H1 (cell line): Measurements from ENCODE around the gene GRID1. TPM values are rescaled to one million over a fixed set of nuclear protein-coding genes. Genes with fewer than 3 reads are reported as not detected.

ENCODE experiments used
- CTCF ChIA-PET: fragments of 300-600 bp; sonication (Branson Sonifier 250); formaldehyde crosslinking; loops from one replicate; lab custom pipeline; 2021; ENCODE audit not compliant: partially characterized antibody; lab: Charles Lee
- POLR2A ChIA-PET: fragments of 300-600 bp; sonication (Branson Sonifier 250); formaldehyde crosslinking; loops from one replicate; lab custom pipeline; 2021; ENCODE audit warnings: inconsistent platforms; ENCODE audit not compliant: partially characterized antibody; lab: Charles Lee
- DNase-seq, 2 experiments: peaks; one replicate each; pipeline versions ENCODE4 v3.0.0 to v3.0.0-alpha.2; 2010 to 2022; ENCODE audit warnings: low spot score in 2 of 2, low read depth in 1 of 2, mixed read lengths in 1 of 2
- FAIRE-seq: peaks from 2 replicates; lab custom pipeline; 2011; peaks lifted over from hg19 to GRCh38; lab: Jason Lieb, UNC
- H2AFZ ChIP-seq: 2 replicates; pipeline ENCODE4 v1.8.1; 2012; ENCODE audit warnings: low read length, inconsistent platforms
- H2AK5ac ChIP-seq: 2 replicates; pipeline ENCODE4 v1.6.1; 2013; ENCODE audit warnings: low read depth, low read length
- H2BK120ac ChIP-seq: replicated peaks from 2 replicates; pipeline ENCODE3; 2013; ENCODE audit warnings: low read depth, low read length, inconsistent platforms
- H2BK12ac ChIP-seq: 2 replicates; pipeline ENCODE4 v1.6.1; 2013; ENCODE audit warnings: low read depth, low read length
- H2BK15ac ChIP-seq: 2 replicates; pipeline ENCODE4 v1.6.1; 2013; ENCODE audit warnings: low read length
- H2BK20ac ChIP-seq: 2 replicates; pipeline ENCODE4 v1.6.1; 2013; ENCODE audit warnings: low read length
- H2BK5ac ChIP-seq: 2 replicates; pipeline ENCODE4 v1.6.1; 2013; ENCODE audit warnings: low read depth, low read length
- H3K14ac ChIP-seq: 2 replicates; pipeline ENCODE4 v1.6.1; 2013; ENCODE audit warnings: inconsistent platforms; ENCODE audit not compliant: insufficient read length
- H3K18ac ChIP-seq: 2 replicates; pipeline ENCODE4 v1.6.1; 2013; ENCODE audit warnings: low read length; ENCODE audit errors: extremely low read depth
- H3K23ac ChIP-seq: 2 replicates; pipeline ENCODE4 v1.6.1; 2013; ENCODE audit warnings: inconsistent platforms; ENCODE audit not compliant: insufficient read length
- H3K23me2 ChIP-seq: 2 replicates; pipeline ENCODE4 v1.6.1; 2013; ENCODE audit warnings: low read depth, low read length
- H3K27ac ChIP-seq: 2 replicates; pipeline ENCODE4 v1.6.1; 2011; ENCODE audit warnings: low read depth, low read length, inconsistent platforms
- H3K27me3 ChIP-seq, 4 experiments: replicated peaks in 1 of 4; 1 replicate in 1 of 4; 2 replicates in 3 of 4; pipeline versions ENCODE4 v1.6.1 to v1.8.1; 2011 to 2013; ENCODE audit warnings: low read length in 3 of 4, mild to moderate bottlenecking in 3 of 4, inconsistent platforms in 2 of 4, mixed read lengths in 2 of 4, moderate library complexity in 1 of 4; ENCODE audit not compliant: control insufficient read depth in 3 of 4, insufficient read depth in 3 of 4; ENCODE audit errors: extremely low read depth in 1 of 4
- H3K36me3 ChIP-seq, 4 experiments: 2 replicates each; pipeline versions ENCODE4 v1.6.1 to v1.8.1; 2011 to 2013; ENCODE audit warnings: mild to moderate bottlenecking in 4 of 4, low read length in 3 of 4, moderate library complexity in 2 of 4, control low read depth in 1 of 4, inconsistent platforms in 1 of 4; ENCODE audit not compliant: insufficient read depth in 4 of 4, control insufficient read depth in 2 of 4
- H3K4ac ChIP-seq: replicated peaks from 2 replicates; pipeline ENCODE3; 2013; ENCODE audit warnings: low read length, low read depth, mixed read lengths, inconsistent platforms; ENCODE audit not compliant: insufficient read length
- H3K4me1 ChIP-seq, 4 experiments: replicated peaks in 1 of 4; 1 replicate in 1 of 4; 2 replicates in 3 of 4; pipeline versions ENCODE4 v1.6.1 to v1.8.1; 2011 to 2013; ENCODE audit warnings: low read length in 3 of 4, inconsistent platforms in 2 of 4, mixed read lengths in 1 of 4; ENCODE audit not compliant: insufficient read depth in 4 of 4, control insufficient read depth in 3 of 4
- H3K4me2 ChIP-seq, 2 experiments: 2 replicates each; pipeline versions ENCODE4 v1.6.1 to v1.8.1; 2011 to 2013; ENCODE audit warnings: low read depth in 2 of 2, low read length in 2 of 2, control low read depth in 1 of 2, inconsistent platforms in 1 of 2, mild to moderate bottlenecking in 1 of 2; ENCODE audit not compliant: insufficient read depth in 1 of 2
- H3K4me3 ChIP-seq, 4 experiments: fragments of 200-600, 300-600 bp in 1 of 4; sonication (generic), shearing (Covaris generic), sonication (Bioruptor Twin) in 1 of 4; 2 replicates each; pipeline versions ENCODE4 v1.5.1 to v1.8.1; 2011 to 2016; ENCODE audit warnings: low read length in 4 of 4, low read depth in 3 of 4, control low read depth in 2 of 4, inconsistent platforms in 2 of 4, mild to moderate bottlenecking in 2 of 4, mixed read lengths in 1 of 4, moderate library complexity in 1 of 4; ENCODE audit not compliant: insufficient read depth in 2 of 4; ENCODE audit errors: extremely low read depth in 1 of 4
- H3K56ac ChIP-seq: replicated peaks from 2 replicates; pipeline ENCODE3; 2013; ENCODE audit warnings: low read depth, mild to moderate bottlenecking, mixed read lengths, low read length, inconsistent platforms; ENCODE audit not compliant: insufficient read length
- H3K79me1 ChIP-seq: 2 replicates; pipeline ENCODE4 v1.6.1; 2013; ENCODE audit warnings: low read depth, low read length, control low read depth
- H3K79me2 ChIP-seq, 2 experiments: 2 replicates each; pipeline versions ENCODE4 v1.6.1 to v1.8.1; 2012 to 2013; ENCODE audit warnings: low read length in 2 of 2, mild to moderate bottlenecking in 2 of 2, inconsistent platforms in 1 of 2; ENCODE audit not compliant: insufficient read depth in 2 of 2, control insufficient read depth in 1 of 2
- H3K9ac ChIP-seq, 4 experiments: replicated peaks in 1 of 4; 1 replicate in 1 of 4; 2 replicates in 3 of 4; pipeline versions ENCODE4 v1.6.1 to v1.8.1; 2011 to 2013; ENCODE audit warnings: low read depth in 3 of 4, low read length in 3 of 4, control low read depth in 2 of 4, mild to moderate bottlenecking in 2 of 4, moderate library complexity in 2 of 4, inconsistent platforms in 1 of 4; ENCODE audit errors: extremely low read depth in 1 of 4
- H3K9me3 ChIP-seq, 2 experiments: 2 replicates each; pipeline versions ENCODE4 v1.6.1 to v1.8.1; 2012 to 2013; ENCODE audit warnings: mild to moderate bottlenecking in 2 of 2, moderate library complexity in 2 of 2, control low read depth in 1 of 2, inconsistent platforms in 1 of 2, low read depth in 1 of 2, low read length in 1 of 2, mixed read lengths in 1 of 2; ENCODE audit not compliant: insufficient read depth in 2 of 2
- H4K20me1 ChIP-seq, 2 experiments: replicated peaks in 1 of 2; 2 replicates each; pipeline versions ENCODE3 to v1.8.1; 2011 to 2013; ENCODE audit warnings: inconsistent platforms in 2 of 2, low read length in 2 of 2, mild to moderate bottlenecking in 1 of 2; ENCODE audit not compliant: insufficient read depth in 2 of 2, control insufficient read depth in 1 of 2
- H4K5ac ChIP-seq: 2 replicates; pipeline ENCODE4 v1.6.1; 2013; ENCODE audit warnings: low read length, low read depth, mixed read lengths, inconsistent platforms; ENCODE audit not compliant: insufficient read length
- H4K8ac ChIP-seq: 2 replicates; pipeline ENCODE4 v1.8.0; 2013; ENCODE audit warnings: mild to moderate bottlenecking, moderate library complexity, low read length, inconsistent platforms; ENCODE audit not compliant: insufficient read depth; ENCODE audit errors: extremely low read depth
- H4K91ac ChIP-seq: replicated peaks from 2 replicates; pipeline ENCODE3; 2013; ENCODE audit warnings: low read length, mixed read lengths, inconsistent platforms; ENCODE audit not compliant: insufficient read length
- CHD2 ChIP-seq: IDR thresholded peaks from 2 replicates; pipeline ENCODE4 v1.6.1; 2012; ENCODE audit warnings: low read length, improper control_type of control experiment
- FOSL1 ChIP-seq: IDR thresholded peaks from 2 replicates; pipeline ENCODE4 v1.6.1; 2011; ENCODE audit warnings: mild to moderate bottlenecking, low read depth, low read length, moderate library complexity; ENCODE audit not compliant: insufficient read depth
- MAFK ChIP-seq: IDR thresholded peaks from 2 replicates; pipeline ENCODE4 v1.6.1; 2012; ENCODE audit warnings: low read depth, mild to moderate bottlenecking, improper control_type of control experiment, low read length
- NRF1 ChIP-seq: IDR thresholded peaks from 2 replicates; pipeline ENCODE4 v1.6.1; 2011; ENCODE audit warnings: mild to moderate bottlenecking, low read depth, low read length, improper control_type of control experiment
- ZNF274 ChIP-seq: IDR thresholded peaks from 2 replicates; pipeline ENCODE4 v1.7.0; 2012; ENCODE audit warnings: low read length, borderline replicate concordance; ENCODE audit errors: extremely low read depth
- polyA plus RNA-seq, 7 experiments: library from polyadenylated mRNA; depleted of rRNA in 3 of 7; stranded (reverse) in 5 of 7; unstranded in 2 of 7; fragments of >200 nt in 5 of 7; fragments of 200-250 nt in 2 of 7; gene quantifications; 1 replicate in 5 of 7; 2 replicates in 1 of 7; 4 replicates in 1 of 7; pipeline versions ENCODE4 v1.2.1 to v1.2.3, GENCODE V29; 2011 to 2013; ENCODE audit warnings: missing spikeins in 2 of 7, mixed read lengths in 2 of 7
- total RNA-seq: library from RNA; stranded (reverse); fragmentation: NEBNext Ultra II Directional; extraction: Animal tissue kit (Norgen Biotek cat#: 25700); gene quantifications from 2 replicates; pipeline ENCODE4 v1.2.1, GENCODE V29; 2021

Gene GRID1
- total and polyA plus RNA-seq, 2 of the 8 experiments (the other 6 are each of a cell fraction or from before 2014, with no cell fraction given) = 0.22 to 0.30 TPM

DNA sequence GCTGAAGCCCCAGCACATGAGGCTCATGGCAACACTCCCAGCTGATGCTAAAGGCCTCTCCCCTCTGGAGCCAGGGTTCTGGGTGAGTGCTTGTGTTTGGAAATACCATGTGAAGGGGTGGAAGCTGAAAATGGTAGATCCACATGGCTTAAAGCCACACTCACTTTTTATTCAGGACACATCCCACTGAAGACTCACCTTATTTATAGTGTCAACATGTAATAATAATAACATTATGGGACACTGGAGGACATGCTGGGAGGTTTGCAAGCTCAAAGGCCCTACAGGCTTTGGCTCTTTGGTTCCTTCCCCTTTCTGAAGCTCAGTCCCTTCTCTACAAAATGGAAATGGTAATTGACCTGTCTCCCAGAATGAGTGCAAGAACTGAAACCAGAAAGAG, 318.0 kb downstream of the GRID1 start:
- Histone ChIP-seq H2AFZ (no peak overlapping the region), H3K79me2 (no peaks in the 10 kb centered on the region), H4K20me1 (no peaks in the 10 kb centered on the region), H3K23ac (no peak overlapping the region), H3K4me2 (no peak overlapping the region), H4K5ac (no peak overlapping the region), H3K4ac (no peak overlapping the region), H4K91ac (no peak overlapping the region), H3K4me3 (no peak overlapping the region), H3K79me1 (no peaks in the 10 kb centered on the region), H3K23me2 (no peaks in the 10 kb centered on the region; the same call in 1 of the 2 replicates), H3K9me3 (no peaks in the 10 kb centered on the region), H3K18ac (no peak overlapping the region), H3K56ac (no peak overlapping the region), H2BK12ac (no peak overlapping the region), H3K27me3 (no peaks in the 10 kb centered on the region), H2AK5ac (no peak overlapping the region), H4K8ac (no peak overlapping the region), H3K27ac (no peak overlapping the region), H3K36me3 (no peaks in the 10 kb centered on the region), H2BK5ac (no peak overlapping the region), H3K4me1 (no peaks in the 10 kb centered on the region), H2BK20ac (no peak overlapping the region), H3K9ac (no peak overlapping the region), H3K14ac (no peak overlapping the region), H2BK120ac (no peak overlapping the region), H2BK15ac (no peak overlapping the region)
- CTCF ChIA-PET = interaction anchor here (1.0 to 1.5 kb wide), 2 partner anchors 13 to 15 kb away, joined by 3 to 6 read pairs; no protein-coding TSS in a partner anchor
- FAIRE-seq (no peak), DNase-seq (no peak)
- POLR2A ChIA-PET = no interaction called here
- no peak for TF ChIP-seq MAFK
- TF ChIP-seq FOSL1 = no peak
- TF ChIP-seq ZNF274 = no peak
- no peak for TF ChIP-seq NRF1
- no peak for TF ChIP-seq CHD2
